VCaP (cell line): ENCODE results near the gene RCOR3.

ENCODE experiments used
- H3K27ac ChIP-seq: fragments of 450-650 bp; 2 replicates; pipeline ENCODE4 v1.5.1; 2017
- TF ChIP-seq, protein P1 (sequence below): fragments of 450-650 bp; conservative IDR thresholded peaks from 2 replicates; pipeline ENCODE4 v1.5.1; 2017; ENCODE audit warnings: mild to moderate bottlenecking, moderate library complexity

Gene RCOR3

DNA sequence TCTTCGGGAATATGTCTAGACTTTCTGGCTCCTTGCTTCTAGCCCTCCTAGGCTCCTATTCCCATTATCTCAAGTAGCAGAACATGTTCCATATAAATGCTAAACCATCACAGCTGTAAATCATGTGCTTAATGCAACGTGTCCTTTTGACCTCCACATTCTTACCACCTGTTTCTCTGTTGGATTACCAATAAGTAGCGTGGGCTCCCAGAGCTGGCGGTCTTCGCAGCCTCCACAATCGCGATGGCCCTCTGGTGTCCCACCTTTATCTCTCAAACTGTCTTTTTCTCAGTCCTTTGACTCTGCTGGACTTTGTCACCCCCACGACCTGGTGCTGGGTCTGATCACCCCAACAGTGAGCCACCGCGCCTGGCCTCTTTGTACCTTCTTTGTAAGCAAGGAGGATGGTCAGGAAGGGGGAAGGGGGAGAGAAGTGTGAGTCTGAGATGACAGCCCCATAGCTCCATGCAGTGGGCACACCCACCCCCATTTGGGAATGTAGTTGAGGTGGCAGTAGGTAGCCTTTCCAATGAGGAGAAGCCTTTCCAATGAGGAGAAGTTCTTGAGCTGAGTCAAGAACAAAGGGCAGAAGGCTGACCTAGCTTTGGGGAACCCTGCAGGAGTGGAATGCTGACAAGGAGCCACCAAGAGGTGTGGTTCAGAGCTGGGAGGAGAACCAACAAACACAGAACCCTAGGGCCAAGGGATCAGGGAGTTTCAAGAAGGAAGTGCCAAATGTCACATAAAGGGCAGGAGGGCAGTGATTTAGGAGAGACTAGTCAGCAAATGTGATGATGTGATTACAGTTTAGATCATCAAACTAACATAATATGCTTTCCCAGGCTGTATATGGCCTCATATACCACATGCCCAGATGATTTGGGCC lies 81.7 kb downstream of the RCOR3 start:
- no peak overlapping the region for H3K27ac ChIP-seq
- TF ChIP-seq, protein P1, sequence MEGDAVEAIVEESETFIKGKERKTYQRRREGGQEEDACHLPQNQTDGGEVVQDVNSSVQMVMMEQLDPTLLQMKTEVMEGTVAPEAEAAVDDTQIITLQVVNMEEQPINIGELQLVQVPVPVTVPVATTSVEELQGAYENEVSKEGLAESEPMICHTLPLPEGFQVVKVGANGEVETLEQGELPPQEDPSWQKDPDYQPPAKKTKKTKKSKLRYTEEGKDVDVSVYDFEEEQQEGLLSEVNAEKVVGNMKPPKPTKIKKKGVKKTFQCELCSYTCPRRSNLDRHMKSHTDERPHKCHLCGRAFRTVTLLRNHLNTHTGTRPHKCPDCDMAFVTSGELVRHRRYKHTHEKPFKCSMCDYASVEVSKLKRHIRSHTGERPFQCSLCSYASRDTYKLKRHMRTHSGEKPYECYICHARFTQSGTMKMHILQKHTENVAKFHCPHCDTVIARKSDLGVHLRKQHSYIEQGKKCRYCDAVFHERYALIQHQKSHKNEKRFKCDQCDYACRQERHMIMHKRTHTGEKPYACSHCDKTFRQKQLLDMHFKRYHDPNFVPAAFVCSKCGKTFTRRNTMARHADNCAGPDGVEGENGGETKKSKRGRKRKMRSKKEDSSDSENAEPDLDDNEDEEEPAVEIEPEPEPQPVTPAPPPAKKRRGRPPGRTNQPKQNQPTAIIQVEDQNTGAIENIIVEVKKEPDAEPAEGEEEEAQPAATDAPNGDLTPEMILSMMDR = no peak

DNA sequence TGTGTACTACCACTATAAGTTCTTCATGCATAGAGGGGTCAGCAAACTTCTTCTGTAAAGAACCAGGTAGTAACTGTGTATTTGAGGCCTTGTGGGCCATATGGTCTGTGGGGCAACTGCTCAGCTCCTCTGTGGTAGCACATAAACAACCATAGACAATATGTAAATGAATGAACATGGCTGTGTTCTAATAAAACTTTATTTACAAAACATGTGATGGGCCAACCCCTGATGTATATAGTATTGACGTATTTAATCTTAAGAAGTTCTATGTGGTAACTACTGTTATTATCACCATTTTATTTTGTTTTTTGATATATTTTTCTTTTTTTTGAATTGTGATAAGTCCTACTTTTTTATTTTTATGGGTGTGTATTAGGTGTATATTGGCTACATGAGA lies 82.8 kb downstream of the RCOR3 start:
- H3K27ac ChIP-seq = no peak overlapping the region
- TF ChIP-seq, protein P1 = no peak

DNA sequence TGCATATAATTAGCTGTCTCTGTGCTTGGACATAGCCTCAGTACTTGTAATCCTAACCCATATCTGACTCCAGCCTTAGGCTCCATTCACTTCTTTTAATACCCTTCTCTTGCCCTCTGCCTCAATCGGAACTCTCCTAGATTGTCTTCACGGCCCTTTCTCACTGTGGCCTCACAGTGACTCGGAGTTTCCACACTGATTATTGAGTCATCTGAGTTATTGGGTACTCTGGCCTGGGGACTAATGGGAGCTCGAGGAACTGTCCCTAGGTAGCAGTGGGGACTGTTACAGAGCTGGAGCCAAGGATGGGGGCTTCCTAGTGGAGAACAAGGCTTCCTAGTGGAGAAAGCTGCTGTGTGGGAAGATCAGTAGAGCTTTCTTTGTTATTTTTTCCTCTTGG lies 84.4 kb downstream of the RCOR3 start:
- H3K27ac ChIP-seq = peak overlapping the region; percentile 26; the same call in 1 of the 2 replicates
- TF ChIP-seq, protein P1 = no peak

DNA sequence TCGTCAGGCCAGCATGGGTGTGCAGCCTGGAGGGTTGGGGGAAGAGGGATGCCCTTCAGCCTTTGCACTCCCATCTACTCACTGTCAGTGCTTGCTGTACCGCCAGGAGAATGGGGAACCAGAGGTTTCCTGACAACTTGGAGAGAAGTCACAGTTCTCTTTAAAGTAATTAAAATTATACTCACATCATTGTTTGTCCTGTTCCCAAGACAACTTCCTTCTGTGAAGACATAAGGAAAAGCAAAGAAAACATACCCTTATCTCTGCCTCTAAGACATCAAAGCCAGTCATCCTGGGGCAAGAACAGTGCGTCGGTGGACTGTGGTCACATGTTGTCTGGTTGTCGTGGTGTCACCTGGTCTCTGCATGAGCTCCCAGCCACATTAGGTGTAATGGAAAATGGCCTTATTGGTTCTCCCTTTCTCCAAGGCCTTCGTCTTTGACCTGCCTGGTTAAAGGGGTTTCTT lies 85.0 kb downstream of the RCOR3 start:
- TF ChIP-seq, protein P1 = no peak
- H3K27ac ChIP-seq = peak overlapping the region; percentile 26; the same call in 1 of the 2 replicates

DNA sequence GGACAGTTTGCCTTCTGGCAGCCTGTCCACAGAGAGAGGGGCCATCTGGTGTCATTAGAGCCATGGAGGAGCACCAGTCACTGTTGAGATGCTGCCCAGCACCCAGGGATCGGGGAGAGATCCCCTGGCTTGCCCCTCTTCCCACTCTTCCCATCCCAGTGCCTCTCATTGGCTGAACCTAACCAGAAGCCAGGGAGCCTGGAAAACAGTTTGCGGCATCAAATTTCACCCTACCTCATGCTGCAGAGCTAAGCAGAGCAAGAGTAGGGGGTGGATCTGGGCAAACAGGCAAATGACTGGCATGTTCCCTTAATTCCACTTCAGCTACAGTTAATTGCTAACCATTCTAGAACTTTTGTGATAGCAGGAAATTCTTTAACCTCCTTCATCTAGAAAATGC lies 86.6 kb downstream of the RCOR3 start:
- TF ChIP-seq, protein P1 = no peak
- H3K27ac ChIP-seq = no peak overlapping the region

DNA sequence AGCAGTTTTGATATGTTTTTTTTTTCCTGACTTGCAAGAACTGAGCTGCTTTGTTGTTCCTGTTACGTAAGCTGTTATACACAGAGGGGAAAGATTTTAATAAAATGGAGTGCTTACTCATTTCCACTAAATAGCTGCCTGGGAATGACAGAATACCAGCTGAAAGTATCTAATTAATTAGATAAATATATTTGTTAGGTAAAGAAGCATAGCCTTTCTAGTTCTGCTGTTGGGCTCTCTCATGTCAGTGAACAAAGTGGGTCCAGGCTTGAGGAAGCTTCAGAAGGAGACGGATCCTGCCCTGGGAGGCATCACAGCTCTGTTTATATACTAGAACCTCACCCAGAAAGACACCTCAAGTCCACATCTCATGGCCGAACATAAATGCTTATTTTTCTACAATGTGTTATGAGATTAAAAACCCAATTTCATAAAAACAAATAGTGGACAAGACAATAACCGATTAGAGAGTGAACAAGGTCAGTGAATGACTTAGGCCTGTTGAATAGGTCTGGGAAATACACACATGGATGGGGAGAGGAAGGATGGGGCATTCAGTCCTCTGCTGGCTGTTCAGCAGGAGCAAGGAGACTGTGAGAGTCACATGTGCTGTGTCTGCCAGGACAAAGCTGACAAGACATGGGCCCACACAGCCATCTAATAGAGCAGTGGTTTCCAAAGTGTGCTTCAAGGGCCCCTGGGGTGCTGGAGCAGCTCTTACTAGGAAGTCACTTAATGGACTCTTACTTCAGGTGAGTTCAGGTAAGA lies 88.1 kb downstream of the RCOR3 start:
- TF ChIP-seq, protein P1 = no peak
- no peak overlapping the region for H3K27ac ChIP-seq

DNA sequence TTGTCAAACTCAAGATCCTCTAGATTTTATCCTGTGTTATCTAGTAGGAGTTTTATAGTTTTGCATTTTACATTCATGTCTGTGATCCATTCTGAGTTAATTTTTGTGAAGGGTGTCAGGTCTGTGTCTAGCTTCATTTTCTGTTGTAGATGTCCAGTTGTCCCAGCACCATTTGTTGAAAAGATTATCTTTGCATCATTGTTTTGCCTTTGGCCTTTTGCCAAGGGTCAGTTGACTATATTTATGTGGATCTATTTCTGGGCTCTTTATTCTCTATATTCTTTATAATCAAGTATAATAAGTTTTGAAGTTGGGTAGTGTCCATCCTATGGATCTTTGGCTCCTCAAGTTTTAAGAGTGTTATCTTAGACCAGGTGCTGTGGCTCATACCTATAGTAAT lies 89.4 kb downstream of the RCOR3 start:
- H3K27ac ChIP-seq = no peak overlapping the region
- TF ChIP-seq, protein P1 = no peak
